OCI-LY7 (cell line): ENCODE measurements around the gene PLEKHJ1. TPM values are rescaled to one million over a fixed set of nuclear protein-coding genes. Genes with fewer than 3 reads are reported as not detected.
A peak's percentile ranks its signal among the peaks of the same experiment; 100 is the strongest.

Experiments used
- BruUV-seq: library from RNA; stranded (reverse); fragments of 400-500 nt; replicated peaks from 2 replicates; lab custom pipeline; 2021; lab: Mats Ljungman, UMichigan
- CTCF ChIA-PET: fragments of 300-600 bp; sonication (Branson Sonifier 250); formaldehyde crosslinking; loops from one replicate; lab custom pipeline; 2022; ENCODE audit warnings: antibody characterized with exemption; ENCODE audit not compliant: unreplicated experiment; lab: Charles Lee
- POLR2A ChIA-PET: fragments of 300-600 bp; sonication (Branson Sonifier 250); formaldehyde crosslinking; loops from one replicate; lab custom pipeline; 2022; ENCODE audit warnings: antibody characterized with exemption; lab: Charles Lee
- DNase-seq: peaks from one replicate; pipeline ENCODE4 v3.0.0-alpha.2; 2015; ENCODE audit warnings: low spot score
- H2AFZ ChIP-seq: fragments of 200-600 bp; sonication (generic), shearing (Covaris generic); 2 replicates; pipeline ENCODE4 v1.6.1; 2014; ENCODE audit warnings: mild to moderate bottlenecking, antibody characterized with exemption, low read length, moderate library complexity
- H3K27ac ChIP-seq: fragments of 200-600 bp; sonication (generic); 2 replicates; pipeline ENCODE4 v1.5.1; 2014; ENCODE audit warnings: mixed run types, low read depth, mild to moderate bottlenecking, moderate library complexity, low read length, inconsistent platforms; ENCODE audit not compliant: poor library complexity, severe bottlenecking
- H3K36me3 ChIP-seq: fragments of 200-600 bp; sonication (generic); 2 replicates; pipeline ENCODE4 v1.6.1; 2014; ENCODE audit warnings: mild to moderate bottlenecking, antibody characterized with exemption, low read length, moderate library complexity, mixed read lengths; ENCODE audit not compliant: insufficient read depth
- H3K4me1 ChIP-seq: fragments of 200-600 bp; sonication (generic); 2 replicates; pipeline ENCODE4 v1.5.1; 2014; ENCODE audit warnings: mild to moderate bottlenecking, low read length; ENCODE audit not compliant: insufficient read depth, poor library complexity, severe bottlenecking
- H3K4me2 ChIP-seq: fragments of 200-600 bp; sonication (generic); 2 replicates; pipeline ENCODE4 v1.6.1; 2014; ENCODE audit warnings: mild to moderate bottlenecking, low read length
- H3K4me3 ChIP-seq: fragments of 200-600 bp; sonication (generic); 2 replicates; pipeline ENCODE4 v1.5.1; 2014; ENCODE audit warnings: mild to moderate bottlenecking, low read depth, low read length; ENCODE audit not compliant: poor library complexity, severe bottlenecking
- H3K79me2 ChIP-seq: fragments of 200-600 bp; sonication (generic); 2 replicates; pipeline ENCODE4 v1.6.1; 2016; ENCODE audit warnings: low read depth, mild to moderate bottlenecking, low read length, moderate library complexity, mixed read lengths; ENCODE audit not compliant: insufficient read depth
- H3K9me2 ChIP-seq: fragments of 200-600 bp; sonication (generic); 2 replicates; pipeline ENCODE4 v1.6.1; 2016; ENCODE audit warnings: mild to moderate bottlenecking, low read length, mixed read lengths; ENCODE audit not compliant: insufficient read depth
- H3K9me3 ChIP-seq: fragments of 200-600 bp; sonication (generic); 2 replicates; pipeline ENCODE4 v1.6.1; 2014; ENCODE audit warnings: mild to moderate bottlenecking, mixed run types, low read length, mixed read lengths
- H4K20me1 ChIP-seq: fragments of 200-600 bp; sonication (generic); 2 replicates; pipeline ENCODE4 v1.6.1; 2014; ENCODE audit warnings: mild to moderate bottlenecking, antibody characterized with exemption, low read length, moderate library complexity, mixed read lengths; ENCODE audit not compliant: insufficient read depth
- EZH2phosphoT487 ChIP-seq: fragments of 200-600 bp; sonication (generic); IDR thresholded peaks from 2 replicates; pipeline ENCODE4 v1.6.1; 2018; ENCODE audit warnings: low read depth, borderline replicate concordance, mild to moderate bottlenecking, mixed run types, antibody characterized with exemption, low read length, moderate library complexity, mixed read lengths
- intact Hi-C: fragments of 100-400 bp; cut with micrococcal nuclease; formaldehyde crosslinking; loops from one replicate; pipeline ENCODE4 v1.10.0; 2022; ENCODE audit not compliant: unreplicated experiment
- total RNA-seq, 2 experiments: library from RNA; depleted of rRNA in 1 of 2; stranded (reverse); fragments of >200 nt in 1 of 2; shearing (Covaris generic) in 1 of 2; gene quantifications; 2 replicates each; pipeline ENCODE4 v1.2.3, GENCODE V29; 2014 to 2022
- TF ChIP-seq, protein P1 (sequence below): fragments of 200-600 bp; sonication (generic); conservative IDR thresholded peaks from 2 replicates; pipeline ENCODE4 v1.5.1; 2014; ENCODE audit warnings: mild to moderate bottlenecking, antibody characterized with exemption, low read length, moderate library complexity, mixed read lengths

The PLEKHJ1 gene
- total RNA-seq, 2 experiments from 2014 or later: 129 to 205 TPM

DNA sequence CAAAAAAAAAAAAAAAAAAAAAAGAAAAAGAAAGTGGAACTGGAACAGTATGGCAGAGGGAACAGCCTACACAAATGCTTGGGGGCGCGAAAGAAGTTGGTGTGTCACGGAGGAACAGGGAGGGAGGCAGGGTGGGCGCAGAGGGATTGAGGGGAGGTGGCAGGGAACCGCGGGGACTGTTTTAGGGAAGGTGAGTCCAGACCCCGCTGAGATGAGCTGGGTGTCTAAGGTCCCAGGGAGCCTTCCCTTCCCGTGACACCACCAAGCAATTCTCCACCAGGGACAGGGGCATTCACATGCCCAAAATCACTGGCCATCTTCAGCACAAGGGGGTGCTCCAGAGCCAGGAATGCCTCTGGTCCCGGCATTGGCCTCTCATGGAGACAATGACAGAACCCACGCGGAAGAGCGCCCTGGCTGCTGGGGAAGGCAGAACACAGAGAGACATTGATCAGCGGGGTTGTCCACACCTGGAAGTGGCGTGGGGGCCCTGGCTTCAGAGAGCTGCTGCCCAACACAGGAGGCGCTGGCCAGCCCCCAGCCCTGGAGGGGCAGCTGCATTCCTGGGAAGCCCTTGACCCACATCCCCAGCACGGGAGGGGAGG lies 38.9 kb upstream of the PLEKHJ1 start:
- TF ChIP-seq, protein P1, sequence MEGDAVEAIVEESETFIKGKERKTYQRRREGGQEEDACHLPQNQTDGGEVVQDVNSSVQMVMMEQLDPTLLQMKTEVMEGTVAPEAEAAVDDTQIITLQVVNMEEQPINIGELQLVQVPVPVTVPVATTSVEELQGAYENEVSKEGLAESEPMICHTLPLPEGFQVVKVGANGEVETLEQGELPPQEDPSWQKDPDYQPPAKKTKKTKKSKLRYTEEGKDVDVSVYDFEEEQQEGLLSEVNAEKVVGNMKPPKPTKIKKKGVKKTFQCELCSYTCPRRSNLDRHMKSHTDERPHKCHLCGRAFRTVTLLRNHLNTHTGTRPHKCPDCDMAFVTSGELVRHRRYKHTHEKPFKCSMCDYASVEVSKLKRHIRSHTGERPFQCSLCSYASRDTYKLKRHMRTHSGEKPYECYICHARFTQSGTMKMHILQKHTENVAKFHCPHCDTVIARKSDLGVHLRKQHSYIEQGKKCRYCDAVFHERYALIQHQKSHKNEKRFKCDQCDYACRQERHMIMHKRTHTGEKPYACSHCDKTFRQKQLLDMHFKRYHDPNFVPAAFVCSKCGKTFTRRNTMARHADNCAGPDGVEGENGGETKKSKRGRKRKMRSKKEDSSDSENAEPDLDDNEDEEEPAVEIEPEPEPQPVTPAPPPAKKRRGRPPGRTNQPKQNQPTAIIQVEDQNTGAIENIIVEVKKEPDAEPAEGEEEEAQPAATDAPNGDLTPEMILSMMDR: peak; percentile 67
- no peak for TF ChIP-seq EZH2phosphoT487
- H3K9me2 ChIP-seq: no peaks in the 10 kb centered on the region
- peaks cover 57% of the 10 kb centered on the region for H3K36me3 ChIP-seq
- peaks cover 26% of the 10 kb centered on the region for H3K4me1 ChIP-seq
- POLR2A ChIA-PET: no interaction called here
- no TSS peak for BruUV-seq
- no peak overlapping the region for H3K27ac ChIP-seq
- peaks cover 6% of the 10 kb centered on the region for H4K20me1 ChIP-seq
- H3K79me2 ChIP-seq: peaks cover 46% of the 10 kb centered on the region
- intact Hi-C loops: no loop called here
- no peak overlapping the region for H3K4me2 ChIP-seq
- no peak overlapping the region for H3K4me3 ChIP-seq
- peak; percentile 62 for DNase-seq
- no peaks in the 10 kb centered on the region for H3K9me3 ChIP-seq
- CTCF ChIA-PET: interaction anchor here (0.6 to 0.7 kb wide), 2 partner anchors 14 to 20 kb away, joined by 3 to 4 read pairs; no protein-coding TSS in a partner anchor
- no peak overlapping the region for H2AFZ ChIP-seq

DNA sequence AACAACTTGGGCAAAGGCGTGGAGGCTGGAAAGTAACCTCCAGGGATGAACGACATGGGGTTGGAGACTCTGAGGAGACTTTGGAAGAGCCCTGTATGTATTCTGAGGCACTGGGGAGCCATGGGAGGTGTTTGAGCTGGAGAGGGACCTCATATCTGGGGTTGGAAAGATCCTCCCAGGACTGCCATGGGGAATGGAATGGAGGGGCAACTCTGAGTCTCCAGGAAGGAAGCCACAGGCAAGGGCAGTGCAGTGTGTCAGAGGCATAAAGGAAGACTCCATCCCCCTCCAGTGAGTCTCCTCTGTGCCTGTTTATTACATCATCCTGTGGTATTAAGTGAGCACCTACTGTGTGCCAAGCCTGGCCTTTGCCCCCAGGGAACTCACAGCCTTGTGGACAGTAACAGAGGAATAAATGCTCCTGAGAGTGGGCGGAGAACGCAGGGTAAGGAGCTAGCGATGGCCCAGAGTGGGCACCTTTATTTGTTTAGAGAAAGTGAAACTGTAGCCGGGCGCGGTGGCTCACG lies 38.1 kb upstream of the PLEKHJ1 start:
- Histone ChIP-seq H3K4me3 (peak overlapping the region; percentile 47), H3K9me2 (no peaks in the 10 kb centered on the region), H3K4me1 (peaks cover 26% of the 10 kb centered on the region), H3K79me2 (peaks cover 53% of the 10 kb centered on the region), H2AFZ (no peak overlapping the region), H3K4me2 (peak overlapping the region; percentile 98), H4K20me1 (peaks cover 10% of the 10 kb centered on the region), H3K27ac (peak overlapping the region; percentile 93), H3K36me3 (peaks cover 63% of the 10 kb centered on the region), H3K9me3 (no peaks in the 10 kb centered on the region)
- TF ChIP-seq, protein P1: no peak
- TF ChIP-seq EZH2phosphoT487: no peak
- ChIA-PET CTCF (interaction anchor here (0.6 to 0.7 kb wide), 2 partner anchors 15 to 20 kb away, joined by 3 to 4 read pairs; no protein-coding TSS in a partner anchor), POLR2A (no interaction called here)
- no TSS peak for BruUV-seq
- intact Hi-C loops: no loop called here
- DNase-seq: no peak
